Epidermal melanocyte (primary cell): Measurements from ENCODE around the gene ABCA2.
A peak's percentile ranks its signal among the peaks of the same experiment; 100 is the strongest.
"Not testable (repeated sequence)": the region's sequence is repeated elsewhere in the genome, so short reads cannot be mapped to it uniquely, and the experiment has no call there.

Source experiments
- DNase-seq: peaks from one replicate; pipeline ENCODE4 v3.0.0; 2011; ENCODE audit warnings: low spot score; ENCODE audit not compliant: insufficient read length

Gene ABCA2

GRCh38 chr9:137014776-137015539 lies 13.1 kb downstream of the ABCA2 start:
- DNase-seq, result no peak

DNA sequence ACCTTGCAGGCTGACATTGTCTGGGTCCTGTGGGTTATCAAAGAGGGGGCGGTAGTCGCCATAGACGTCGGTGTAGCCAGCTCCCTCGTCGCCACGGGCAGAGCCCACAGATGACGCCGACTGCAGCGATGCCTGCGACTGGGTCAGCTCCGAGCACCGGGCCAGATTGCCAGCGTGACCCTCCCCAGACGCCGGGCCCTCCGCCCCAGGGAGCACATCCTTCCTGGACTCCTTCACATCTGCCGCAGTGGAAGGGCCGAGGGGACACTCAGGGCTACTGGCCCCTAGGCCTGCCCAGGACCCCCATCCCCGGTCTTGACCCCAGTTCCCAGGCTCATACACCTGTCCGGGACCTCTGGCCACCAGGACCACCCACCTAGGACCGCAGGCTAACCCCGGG lies 13.9 kb downstream of the ABCA2 start:
- no peak for DNase-seq

DNA sequence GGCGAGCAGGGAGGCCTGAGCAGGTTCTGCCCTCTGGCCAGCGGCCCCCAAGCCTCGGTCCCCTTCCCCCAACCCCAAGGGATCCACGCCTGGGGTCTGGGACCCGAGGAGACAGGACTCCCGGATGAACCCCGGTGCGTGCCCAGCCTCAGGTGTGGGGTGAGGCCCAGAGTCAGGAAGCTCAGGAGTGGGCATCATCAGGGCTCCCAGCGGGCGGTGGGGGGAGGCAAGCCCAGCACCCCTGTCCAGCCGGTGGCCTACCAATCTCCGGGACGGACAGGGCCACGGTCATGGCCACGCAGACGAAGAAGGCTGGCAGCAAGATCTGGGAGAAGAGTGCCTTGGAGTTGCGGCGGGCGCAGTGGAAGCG lies 14.5 kb downstream of the ABCA2 start:
- DNase-seq, result no peak

DNA sequence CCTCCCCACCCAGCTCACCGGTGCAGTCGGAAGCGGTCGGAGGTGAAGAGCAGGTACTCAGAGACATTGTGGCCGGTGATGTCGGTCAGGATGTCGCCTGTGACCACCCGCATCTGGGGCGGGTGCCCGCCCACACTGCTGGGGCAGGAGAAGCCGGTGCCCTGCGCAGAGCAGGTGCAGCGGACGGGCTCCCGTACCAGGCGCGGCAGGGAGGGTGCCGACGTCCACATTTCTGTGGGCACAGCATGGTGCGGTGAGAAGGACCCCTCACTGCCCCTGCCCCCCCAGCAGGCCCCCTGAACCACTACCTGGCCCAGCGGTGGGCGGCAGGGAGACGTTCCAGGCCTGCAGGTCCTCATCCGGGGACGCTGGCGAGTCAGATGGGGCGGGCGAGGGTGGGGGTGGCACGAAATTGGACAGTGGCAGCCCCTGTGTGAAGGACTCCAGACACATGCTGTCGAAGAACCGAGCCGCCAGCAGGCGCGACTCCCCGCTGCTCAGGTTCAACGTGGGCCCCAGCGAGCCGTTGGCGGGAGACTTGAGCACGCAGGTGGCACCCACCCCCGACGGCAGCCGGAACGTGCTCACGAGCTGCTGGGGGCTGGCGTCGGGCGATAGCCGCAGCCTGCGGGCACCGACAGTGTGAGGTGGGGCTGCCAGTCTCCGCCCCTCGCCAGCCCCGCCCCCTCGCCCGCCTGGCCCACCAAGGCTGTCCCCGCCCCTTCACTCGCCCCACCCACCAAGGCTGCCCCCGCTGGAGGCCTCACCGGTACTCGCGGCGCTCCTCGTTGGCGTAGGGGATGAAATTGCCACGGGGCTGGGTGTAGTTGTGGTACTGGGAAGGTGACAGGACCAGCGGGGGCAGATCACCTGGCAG lies 15.1 kb downstream of the ABCA2 start:
- no peak for DNase-seq

DNA sequence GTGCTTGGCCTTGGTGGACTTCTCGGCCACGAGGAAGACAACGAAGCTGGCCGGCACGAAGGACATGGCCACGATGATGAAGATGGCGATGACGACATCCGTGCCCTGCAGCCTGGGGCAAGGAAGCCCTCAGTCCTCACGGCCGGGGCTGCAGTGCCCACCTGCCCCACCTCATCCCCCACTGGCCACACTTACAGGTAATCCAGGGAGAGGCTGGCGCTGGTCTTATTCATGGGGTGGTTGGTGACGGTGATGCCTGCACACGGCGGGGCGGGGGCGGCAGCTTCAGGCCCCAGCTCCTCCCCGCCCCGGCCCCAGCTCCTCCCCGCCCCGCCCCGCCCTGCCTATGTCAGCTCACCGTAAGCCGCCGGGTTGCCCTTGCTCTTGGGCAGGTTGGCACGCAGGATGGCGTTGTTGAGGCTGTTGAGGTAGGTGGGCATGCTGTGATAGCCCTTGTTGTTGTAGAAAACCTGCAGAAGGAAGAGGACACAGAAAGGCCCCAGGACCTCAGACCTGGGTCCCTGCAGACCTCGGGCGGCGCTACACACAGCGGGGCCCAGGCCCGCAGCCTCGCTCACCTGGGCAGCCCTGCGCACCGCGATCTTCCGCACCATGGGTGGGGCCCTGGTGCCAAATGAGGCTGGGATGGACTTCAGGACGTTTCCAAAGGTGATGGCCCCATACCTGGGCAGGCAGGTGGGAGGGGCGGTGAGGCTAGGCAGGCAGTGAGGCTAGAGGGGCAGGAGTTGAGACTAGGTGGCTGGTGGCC lies 15.9 kb downstream of the ABCA2 start:
- DNase-seq, result no peak

DNA sequence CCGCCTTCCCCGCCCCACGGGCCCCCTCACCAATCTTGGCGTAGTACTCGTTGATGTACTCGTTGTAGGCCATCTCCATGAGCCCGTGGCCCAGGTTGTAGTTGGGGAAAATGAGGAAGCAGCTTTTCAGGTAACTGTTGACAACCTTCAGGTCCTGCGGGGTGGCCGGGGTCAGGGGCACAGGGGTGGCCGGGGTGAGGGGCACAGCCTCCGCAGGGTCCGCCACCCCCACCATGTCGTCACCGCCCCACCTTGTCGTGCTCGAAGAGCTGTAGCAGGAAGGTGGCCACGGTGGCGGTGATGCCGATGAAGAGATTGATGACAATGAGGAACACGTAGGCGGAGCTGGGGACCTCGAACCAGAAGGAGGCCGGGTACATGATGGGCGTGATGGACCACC lies 16.9 kb downstream of the ABCA2 start:
- no peak for DNase-seq

DNA sequence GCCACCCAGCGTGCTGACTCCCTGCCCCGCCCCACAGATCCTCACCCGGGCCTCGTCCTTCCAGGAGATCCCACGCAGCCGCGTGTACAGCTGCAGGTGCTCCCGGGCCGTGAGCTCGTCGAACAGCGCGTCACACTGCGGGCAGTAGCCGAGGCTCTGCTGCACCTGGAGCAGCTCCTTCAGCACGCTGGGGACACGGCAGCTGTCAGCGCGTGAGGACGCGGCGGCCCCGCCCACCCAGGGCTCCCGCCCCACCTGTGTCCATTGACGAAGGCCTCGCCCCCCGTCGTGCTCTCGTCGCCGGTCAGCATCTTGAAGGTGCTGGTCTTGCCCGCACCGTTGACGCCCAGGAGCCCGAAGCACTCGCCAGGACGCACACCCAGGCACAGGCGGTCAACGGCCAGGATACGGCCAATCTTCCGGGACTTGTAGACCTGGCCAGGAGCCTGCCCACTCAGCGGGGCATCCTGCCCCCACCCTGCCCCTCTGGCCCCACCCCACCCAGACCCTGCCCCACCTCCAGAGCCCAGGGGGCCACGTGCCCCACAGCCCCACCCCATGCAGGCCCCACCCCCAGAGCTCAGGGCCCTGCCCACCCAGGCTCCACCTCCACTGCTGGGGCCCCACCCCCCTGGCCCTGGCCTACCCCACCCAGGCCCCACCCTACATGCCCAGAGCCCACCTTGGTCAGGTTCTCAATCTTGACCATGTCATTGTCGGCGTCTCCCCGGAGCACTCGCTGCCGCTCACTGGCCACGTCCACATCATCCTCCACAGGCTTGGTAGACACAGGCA lies 17.9 kb downstream of the ABCA2 start:
- DNase-seq, result no peak

GRCh38 chr9:137009217-137009616 lies 18.8 kb downstream of the ABCA2 start:
- DNase-seq, result no peak

DNA sequence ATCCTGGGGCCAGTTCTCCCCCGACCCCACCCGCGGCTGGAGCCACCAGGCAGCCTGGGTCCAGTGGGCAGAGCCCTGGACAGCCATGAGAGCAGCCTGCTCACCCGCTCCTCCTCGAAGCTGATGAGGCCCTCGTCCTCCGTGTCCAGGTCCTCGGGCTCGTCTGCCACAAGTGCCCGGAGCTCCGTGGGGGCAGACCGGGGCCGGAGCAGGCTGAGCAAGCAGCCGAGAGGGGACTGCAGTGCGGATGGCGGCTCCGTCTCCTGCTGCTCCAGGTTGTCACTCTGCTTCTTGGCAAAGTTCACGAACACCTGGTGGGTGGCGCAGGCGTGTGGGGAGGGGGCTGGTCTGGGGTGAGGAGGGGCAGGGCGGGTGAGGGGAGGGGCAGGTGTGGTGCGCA lies 19.7 kb downstream of the ABCA2 start:
- DNase-seq, result no peak

GRCh38 chr9:137007816-137008270 lies 20.2 kb downstream of the ABCA2 start:
- no peak for DNase-seq

DNA sequence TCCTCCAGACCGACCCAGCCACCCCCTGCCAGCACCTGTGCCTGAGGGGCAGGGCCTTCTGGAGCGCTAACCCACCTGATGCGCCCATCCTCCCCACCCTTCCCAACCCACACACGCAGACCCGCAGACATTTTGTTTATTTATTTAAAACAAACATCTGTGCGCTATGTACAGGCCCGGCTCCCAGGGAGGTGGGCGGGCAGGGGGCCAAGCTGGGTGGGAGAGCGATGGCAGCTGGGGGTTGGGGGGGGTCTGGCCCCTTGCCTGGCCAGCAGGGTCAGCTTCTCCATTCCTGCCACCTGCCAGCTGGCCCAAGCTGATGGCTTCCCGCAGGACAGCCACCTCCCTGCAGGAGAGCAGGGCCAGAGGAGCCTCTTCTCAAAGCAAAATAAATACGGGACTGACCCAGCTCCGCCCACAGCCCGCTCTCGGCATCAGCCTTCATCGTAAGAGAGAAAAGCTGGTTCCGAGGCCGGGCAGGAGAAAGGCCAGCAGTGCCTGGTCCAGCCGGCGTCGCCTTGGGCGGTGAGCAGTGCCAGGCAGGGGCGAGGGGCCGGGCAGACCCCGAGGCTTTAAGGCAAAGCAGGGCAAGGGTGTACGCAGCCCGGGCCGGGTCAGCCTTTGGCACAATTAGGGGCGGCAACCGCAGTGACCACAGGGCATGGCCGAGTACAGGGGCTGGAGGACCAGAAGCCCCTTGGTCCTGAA lies 20.8 kb downstream of the ABCA2 start:
- DNase-seq, result no peak

- no peak for DNase-seq
Measured at GRCh38 chr9:137006116-137007003, 21.7 kb downstream of the ABCA2 start.

DNA sequence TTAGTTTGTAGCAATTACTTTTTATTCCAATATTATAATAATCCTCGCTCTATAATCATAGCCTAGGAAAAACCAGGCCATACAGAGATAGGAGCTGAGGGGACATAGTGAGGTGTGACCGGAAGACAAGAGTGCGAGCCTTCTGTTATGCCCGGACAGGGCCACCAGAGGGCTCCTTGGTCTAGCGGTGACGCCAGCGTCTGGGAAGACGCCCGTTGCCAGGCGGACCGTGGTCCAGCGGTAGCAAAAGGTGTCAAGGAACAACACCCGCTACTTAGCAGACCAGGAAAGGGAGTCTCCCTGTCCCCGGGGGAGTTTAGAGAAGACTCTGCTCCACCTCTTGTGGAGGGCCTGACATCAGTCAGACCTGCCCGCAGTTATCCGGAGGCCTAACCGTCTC lies 23.8 kb downstream of the ABCA2 start:
- DNase-seq, result not testable (repeated sequence)

GRCh38 chr9:137002646-137003041 lies 25.4 kb downstream of the ABCA2 start:
- DNase-seq, result no peak

GRCh38 chr9:137001857-137002645 lies 26.0 kb downstream of the ABCA2 start:
- no peak for DNase-seq

DNA sequence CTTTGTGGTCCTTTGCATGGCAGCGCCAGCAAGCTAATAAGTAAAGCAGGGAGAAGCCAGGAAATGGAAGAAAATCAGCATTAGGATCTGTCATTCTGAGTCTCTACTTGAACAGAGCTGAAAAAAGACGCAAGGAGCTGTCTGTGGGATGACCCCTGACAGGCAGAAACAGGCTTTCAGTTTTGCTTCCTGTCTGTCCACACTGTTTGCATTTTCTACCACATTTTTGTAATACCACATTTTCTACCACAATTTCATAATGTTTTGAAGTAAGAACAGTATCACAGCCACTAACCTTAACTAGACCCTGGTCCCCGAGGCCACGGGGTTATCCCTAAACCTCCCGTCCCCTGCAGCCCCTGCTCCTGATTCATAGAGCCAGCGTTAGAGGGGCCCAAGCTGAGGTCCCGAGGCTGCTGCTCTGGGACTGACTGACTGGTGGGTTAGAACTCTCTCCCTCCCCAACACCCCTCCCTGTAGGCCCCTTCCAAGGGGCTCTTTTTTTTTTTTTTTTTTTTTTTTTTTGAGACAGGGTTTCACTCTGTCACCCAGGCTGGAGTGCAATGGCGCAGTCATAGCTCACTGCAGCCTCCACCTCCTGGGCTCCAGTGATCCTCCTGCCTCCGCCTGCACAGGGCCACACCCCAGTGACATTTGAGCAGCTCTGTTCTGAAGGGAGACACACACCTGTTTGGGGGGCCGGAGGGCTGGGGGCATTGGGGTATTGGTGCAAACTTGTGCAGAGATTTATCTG lies 27.7 kb downstream of the ABCA2 start:
- peak; percentile 78 for DNase-seq

DNA sequence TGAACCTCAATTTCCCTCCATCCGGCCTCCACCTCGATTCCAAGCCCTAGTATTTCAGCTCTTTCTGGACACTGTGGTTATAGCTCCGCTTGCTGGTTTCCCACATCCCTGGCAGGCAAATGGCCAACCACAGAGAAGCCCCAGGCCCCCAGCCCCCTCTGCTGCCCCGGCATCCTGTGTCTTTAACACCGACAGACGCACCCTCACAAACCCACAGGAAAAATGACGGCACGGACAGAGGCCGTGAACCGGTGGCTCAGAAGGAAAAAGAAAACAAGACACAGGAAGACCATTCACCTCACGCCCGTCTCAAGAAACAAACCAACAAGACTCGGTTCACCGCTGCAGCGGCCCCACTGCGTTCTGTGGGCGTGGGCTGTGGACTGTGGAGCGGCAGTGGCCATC lies 30.2 kb downstream of the ABCA2 start:
- no peak for DNase-seq

GRCh38 chr9:136997371-136997770 lies 30.7 kb downstream of the ABCA2 start:
- no peak for DNase-seq
